Activated T-helper 17 cell treated with anti-CD3 and anti-CD28 coated beads, Interleukin-2, amount 50 U/mL, for 72 hours (primary cell): ENCODE results near the gene HOXC5. TPM values are rescaled to one million over a fixed set of nuclear protein-coding genes. Genes with fewer than 3 reads are reported as not detected.
"Not testable (repeated sequence)": the region's sequence is repeated elsewhere in the genome, so short reads cannot be mapped to it uniquely, and the experiment has no call there.

Experiments used
- ATAC-seq: fragments of 150-1000 bp; cut with Tn5 transposase; replicated peaks from 2 replicates; pipeline ENCODE4 v1.10.0; 2021; ENCODE audit warnings: mild to moderate bottlenecking, moderate library complexity
- H3K27ac Mint-ChIP-seq: one replicate; pipeline ENCODE4 v1.8.0; 2022; ENCODE audit warnings: mixed read lengths
- H3K27me3 Mint-ChIP-seq: one replicate; pipeline ENCODE4 v1.8.0; 2022; ENCODE audit warnings: mixed read lengths
- H3K36me3 Mint-ChIP-seq: one replicate; pipeline ENCODE4 v1.8.0; 2022; ENCODE audit warnings: low read depth, mild to moderate bottlenecking, mixed read lengths
- H3K4me1 Mint-ChIP-seq: one replicate; pipeline ENCODE4 v1.8.0; 2022; ENCODE audit warnings: mixed read lengths
- H3K4me3 Mint-ChIP-seq: one replicate; pipeline ENCODE4 v1.8.0; 2022; ENCODE audit warnings: mild to moderate bottlenecking, mixed read lengths
- H3K9me3 Mint-ChIP-seq: one replicate; pipeline ENCODE4 v1.8.0; 2022; ENCODE audit warnings: mixed read lengths
- total RNA-seq, 2 donors: library from RNA; stranded (reverse); gene quantifications; one replicate each; pipeline ENCODE4 v1.2.3, GENCODE V29; 2022

HOXC5 gene
- total RNA-seq, 2 donors from 2014 or later, result not detected

DNA sequence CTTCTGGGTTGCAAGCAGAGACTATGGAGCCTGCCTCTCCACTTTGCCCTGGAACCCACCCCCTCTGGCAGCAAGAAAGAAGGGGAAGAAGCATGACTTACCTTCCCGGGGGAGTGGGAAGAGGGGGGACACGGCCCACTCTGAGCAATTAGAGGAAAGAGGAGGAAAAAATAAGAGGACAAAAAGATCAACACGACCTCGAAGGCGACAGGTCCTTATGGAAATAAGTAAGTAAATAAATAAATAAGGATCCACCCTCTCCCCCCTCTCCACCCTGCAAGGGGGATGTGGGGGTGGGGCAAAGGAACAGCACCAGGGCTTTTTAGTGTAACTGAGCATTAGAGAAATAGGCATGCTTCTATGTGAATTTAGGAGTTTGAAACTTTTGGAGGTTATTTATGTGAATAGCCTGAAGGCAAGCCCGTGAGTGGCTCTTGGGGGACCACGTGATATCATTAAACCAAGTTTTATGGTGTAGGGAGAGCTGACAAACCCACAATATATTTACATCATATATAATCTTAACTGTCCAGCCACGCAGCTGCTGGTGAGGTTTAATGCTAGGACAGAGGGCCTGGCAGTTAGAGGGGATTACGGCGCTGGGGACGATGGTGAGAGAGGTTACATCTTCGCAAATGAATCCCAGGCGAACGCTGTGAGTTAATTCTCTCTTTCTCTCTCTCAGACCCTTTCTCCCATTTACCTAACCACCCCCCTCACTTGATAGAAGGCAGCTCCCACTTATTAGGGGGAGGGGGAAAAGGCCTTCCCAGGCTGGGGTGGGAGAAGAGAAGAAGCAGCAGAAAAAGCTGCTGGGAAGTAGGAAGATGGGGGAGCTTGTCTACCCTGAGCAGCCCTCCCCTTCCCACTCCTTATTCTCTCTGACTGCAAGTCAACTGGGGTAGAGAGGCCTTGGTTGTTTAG, 4.8 kb downstream of the HOXC5 start:
- no peaks in the 10 kb centered on the region for H3K9me3 Mint-ChIP-seq

DNA sequence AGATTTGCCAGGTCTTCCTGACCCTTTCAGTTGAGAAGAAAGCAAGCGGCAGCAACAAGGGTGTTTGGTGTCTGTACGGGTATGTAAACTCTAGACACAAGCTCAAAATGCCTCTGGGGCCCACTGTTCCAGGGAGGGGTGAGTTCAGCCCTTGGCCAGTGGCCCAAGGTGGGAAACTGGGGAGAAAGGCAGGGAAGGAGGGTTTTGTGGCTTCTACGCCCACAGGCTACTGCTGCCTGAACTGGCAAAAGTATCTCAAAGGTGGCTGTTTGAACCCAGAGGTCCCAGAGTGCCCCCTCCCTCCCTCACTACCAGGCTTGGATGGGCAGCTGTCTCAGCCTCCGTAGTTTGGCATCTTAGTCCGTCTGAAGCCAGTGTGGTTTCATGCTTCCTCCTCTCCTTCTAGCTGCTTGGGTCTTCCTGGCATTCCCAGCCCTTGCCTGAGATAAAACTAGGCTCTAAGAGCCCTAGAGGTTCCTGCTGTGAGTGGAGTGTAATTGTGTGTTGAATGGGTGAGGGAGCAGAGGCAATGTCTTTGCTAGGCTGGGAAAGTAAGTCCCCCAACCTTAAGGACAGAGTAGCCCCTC, 5.5 kb downstream of the HOXC5 start:
- Mint-ChIP-seq H3K9me3 (no peaks in the 10 kb centered on the region), H3K27ac (no peak overlapping the region), H3K36me3 (peaks cover 6% of the 10 kb centered on the region), H3K4me3 (no peak overlapping the region), H3K4me1 (no peaks in the 10 kb centered on the region), H3K27me3 (peaks cover 69% of the 10 kb centered on the region)
- ATAC-seq, result no peak

More for the DNA sequence above, 4.8 kb downstream of the HOXC5 start:
- no peak for ATAC-seq
- no peaks in the 10 kb centered on the region for H3K4me1 Mint-ChIP-seq
- no peak overlapping the region for H3K4me3 Mint-ChIP-seq
- H3K36me3 Mint-ChIP-seq, result peaks cover 9% of the 10 kb centered on the region
- peaks cover 67% of the 10 kb centered on the region for H3K27me3 Mint-ChIP-seq
- no peak overlapping the region for H3K27ac Mint-ChIP-seq

DNA sequence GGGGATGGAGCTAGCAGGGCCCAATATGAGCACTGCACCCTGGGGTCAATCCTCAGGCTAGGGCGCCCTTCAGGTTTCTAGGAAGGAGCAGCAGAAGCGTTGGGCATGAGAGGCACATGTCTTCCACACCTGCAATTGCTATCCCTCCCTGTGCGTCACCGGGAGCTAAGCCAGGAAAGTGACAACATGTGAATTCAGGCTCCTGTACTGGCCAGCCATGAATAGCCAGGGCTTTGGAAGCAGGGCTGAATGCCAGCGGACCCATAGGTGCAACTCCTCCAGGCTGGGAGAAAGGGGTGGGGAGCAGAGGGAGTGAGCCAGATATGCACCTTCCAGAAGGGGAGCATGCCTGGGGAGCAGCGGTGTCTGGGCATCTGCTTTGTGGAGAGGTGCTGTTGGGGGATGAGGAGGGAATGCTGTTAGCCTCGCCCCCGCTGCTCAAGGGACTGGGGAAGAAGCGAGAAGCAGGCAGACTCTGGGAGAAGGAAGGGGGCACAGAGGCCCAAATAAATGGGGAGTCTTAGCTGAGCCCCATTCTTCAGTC, 6.1 kb downstream of the HOXC5 start:
- no peak for ATAC-seq
- Mint-ChIP-seq H3K4me3 (no peak overlapping the region), H3K27me3 (peaks cover 71% of the 10 kb centered on the region), H3K36me3 (peaks cover 6% of the 10 kb centered on the region), H3K4me1 (no peaks in the 10 kb centered on the region), H3K27ac (no peak overlapping the region), H3K9me3 (no peaks in the 10 kb centered on the region)

DNA sequence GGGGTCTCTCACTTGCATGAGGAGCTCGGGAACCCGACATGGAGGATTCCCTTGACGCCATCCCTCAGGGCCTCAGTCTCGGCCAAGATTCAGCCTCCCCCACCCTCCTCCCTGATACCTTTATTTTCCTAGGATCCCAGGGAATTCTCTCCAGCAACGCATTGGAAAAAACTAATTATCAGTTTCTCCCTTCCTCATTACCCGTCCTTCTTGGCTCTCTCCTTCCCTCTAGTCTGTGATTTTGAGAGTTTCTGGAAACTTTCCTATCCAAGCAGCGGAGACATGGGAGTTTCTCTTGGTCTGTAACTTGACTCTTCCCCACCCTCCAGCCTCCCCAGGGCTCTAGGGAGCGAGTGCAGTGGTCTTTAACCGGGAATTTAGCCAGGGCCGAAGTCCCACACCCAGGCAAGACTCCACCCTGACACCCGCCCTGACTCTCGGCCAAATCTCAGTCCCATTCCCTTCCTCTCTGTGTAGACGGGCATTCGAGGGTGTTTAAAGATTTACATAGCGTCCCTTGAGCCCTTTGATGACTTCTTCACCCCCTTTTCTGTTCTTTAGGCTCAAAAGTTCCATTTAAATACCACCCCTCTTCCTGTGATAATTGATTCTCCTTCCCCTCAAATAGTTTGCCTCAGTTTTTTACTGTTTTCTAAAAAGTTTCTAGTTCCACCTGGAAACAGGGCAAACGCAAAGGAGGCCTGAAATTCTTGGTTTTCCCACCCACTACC, 6.7 kb downstream of the HOXC5 start:
- peaks cover 6% of the 10 kb centered on the region for H3K36me3 Mint-ChIP-seq
- H3K27me3 Mint-ChIP-seq, result peaks cover 76% of the 10 kb centered on the region
- H3K4me3 Mint-ChIP-seq, result no peak overlapping the region
- ATAC-seq, result no peak
- no peaks in the 10 kb centered on the region for H3K4me1 Mint-ChIP-seq
- H3K27ac Mint-ChIP-seq, result no peak overlapping the region
- H3K9me3 Mint-ChIP-seq, result no peaks in the 10 kb centered on the region

DNA sequence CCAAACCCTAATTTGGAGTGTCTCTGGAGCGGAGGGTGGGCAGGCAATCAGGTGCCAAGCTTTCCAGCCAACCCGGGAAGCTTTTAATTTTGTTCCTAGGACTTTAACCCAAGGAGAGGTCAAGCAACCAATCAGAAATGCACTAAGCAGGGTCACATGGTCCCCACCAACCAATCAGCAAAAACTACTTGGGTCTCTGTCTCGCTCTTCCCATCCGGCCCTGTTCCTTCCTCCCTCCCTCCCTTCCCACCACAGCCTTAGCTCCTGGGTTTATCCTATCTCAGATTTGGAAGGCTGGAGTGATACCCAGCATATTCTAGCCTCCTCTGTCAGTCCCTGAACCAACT, 7.3 kb downstream of the HOXC5 start:
- no peaks in the 10 kb centered on the region for H3K9me3 Mint-ChIP-seq
- H3K27ac Mint-ChIP-seq, result no peak overlapping the region
- peaks cover 78% of the 10 kb centered on the region for H3K27me3 Mint-ChIP-seq
- no peak for ATAC-seq
- no peak overlapping the region for H3K4me3 Mint-ChIP-seq
- peaks cover 1% of the 10 kb centered on the region for H3K36me3 Mint-ChIP-seq
- no peaks in the 10 kb centered on the region for H3K4me1 Mint-ChIP-seq

DNA sequence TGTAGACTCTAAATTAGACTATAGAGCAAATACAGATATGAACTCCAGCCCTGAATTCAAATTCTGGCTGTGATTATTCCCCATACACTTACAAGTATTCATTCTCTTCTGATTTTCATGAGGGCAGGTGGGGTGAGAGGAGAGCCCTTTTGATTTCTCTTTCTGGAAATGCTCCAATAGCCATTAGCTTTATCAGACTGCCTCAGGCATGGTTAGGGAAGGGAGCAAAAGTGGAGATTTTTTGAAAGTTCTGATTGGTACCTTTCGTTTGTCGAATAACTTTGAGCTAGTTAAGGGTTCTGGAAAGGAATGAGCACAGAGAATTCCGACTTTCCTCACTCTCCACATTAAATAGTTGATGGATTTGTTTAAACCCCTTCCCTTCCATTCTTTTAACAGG, 7.8 kb downstream of the HOXC5 start:
- Mint-ChIP-seq H3K27ac (no peak overlapping the region), H3K36me3 (no peaks in the 10 kb centered on the region), H3K4me1 (no peaks in the 10 kb centered on the region), H3K27me3 (peaks cover 78% of the 10 kb centered on the region), H3K4me3 (no peak overlapping the region), H3K9me3 (no peaks in the 10 kb centered on the region)
- ATAC-seq, result no peak

DNA sequence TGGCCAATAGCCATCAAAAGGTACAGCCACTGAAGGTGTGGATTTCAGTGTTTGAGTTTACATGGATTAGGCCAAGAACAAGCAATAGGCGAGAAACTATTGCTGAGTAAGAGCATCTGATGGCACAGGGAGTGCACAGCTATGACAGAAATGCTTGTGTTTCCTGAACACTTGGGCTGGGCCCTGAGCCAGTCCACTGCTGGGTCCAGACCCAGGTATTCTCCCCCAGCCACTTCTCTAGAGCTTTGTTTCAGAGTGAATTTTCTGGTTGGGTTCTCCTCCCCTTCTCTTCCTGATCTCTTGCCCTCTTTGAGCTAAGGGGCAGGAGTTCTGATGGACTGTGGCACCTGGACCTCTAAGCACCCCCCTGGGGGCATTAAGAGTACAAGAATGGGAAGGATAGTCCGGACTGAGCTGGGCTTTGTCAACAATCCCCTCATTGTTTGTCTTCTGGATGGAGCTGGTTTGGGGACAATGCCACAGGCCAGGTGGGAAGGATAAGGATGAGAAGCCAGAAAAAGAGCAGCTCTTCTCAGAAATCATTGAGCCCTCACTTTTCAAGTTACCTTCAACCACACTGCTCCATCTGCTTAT, 8.3 kb downstream of the HOXC5 start:
- Mint-ChIP-seq H3K27ac (no peak overlapping the region), H3K27me3 (peaks cover 78% of the 10 kb centered on the region), H3K36me3 (no peaks in the 10 kb centered on the region), H3K4me1 (no peaks in the 10 kb centered on the region), H3K4me3 (no peak overlapping the region), H3K9me3 (no peaks in the 10 kb centered on the region)
- no peak for ATAC-seq

DNA sequence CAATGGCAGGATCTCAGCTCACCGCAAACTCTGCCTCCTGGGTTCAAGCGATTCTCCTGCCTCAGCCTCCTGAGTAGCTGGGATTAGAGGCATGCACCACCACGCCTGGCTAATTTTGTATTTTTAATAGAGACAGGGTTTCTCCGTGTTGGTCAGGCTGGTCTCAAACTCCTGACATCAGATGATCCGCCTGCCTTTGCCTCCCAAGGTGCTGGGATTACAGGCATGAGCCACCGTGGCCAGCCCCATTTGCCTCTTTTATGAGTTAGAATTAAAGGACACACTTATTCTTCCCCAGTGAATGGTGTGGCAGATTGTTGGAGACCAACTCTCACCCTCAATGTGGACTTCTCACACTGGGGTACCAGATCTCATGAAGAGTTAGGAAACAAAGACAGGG, 9.2 kb downstream of the HOXC5 start:
- peaks cover 87% of the 10 kb centered on the region for H3K27me3 Mint-ChIP-seq
- H3K36me3 Mint-ChIP-seq, ATAC-seq, H3K27ac Mint-ChIP-seq, H3K4me1 Mint-ChIP-seq, H3K9me3 Mint-ChIP-seq, H3K4me3 Mint-ChIP-seq: not testable (repeated sequence)

DNA sequence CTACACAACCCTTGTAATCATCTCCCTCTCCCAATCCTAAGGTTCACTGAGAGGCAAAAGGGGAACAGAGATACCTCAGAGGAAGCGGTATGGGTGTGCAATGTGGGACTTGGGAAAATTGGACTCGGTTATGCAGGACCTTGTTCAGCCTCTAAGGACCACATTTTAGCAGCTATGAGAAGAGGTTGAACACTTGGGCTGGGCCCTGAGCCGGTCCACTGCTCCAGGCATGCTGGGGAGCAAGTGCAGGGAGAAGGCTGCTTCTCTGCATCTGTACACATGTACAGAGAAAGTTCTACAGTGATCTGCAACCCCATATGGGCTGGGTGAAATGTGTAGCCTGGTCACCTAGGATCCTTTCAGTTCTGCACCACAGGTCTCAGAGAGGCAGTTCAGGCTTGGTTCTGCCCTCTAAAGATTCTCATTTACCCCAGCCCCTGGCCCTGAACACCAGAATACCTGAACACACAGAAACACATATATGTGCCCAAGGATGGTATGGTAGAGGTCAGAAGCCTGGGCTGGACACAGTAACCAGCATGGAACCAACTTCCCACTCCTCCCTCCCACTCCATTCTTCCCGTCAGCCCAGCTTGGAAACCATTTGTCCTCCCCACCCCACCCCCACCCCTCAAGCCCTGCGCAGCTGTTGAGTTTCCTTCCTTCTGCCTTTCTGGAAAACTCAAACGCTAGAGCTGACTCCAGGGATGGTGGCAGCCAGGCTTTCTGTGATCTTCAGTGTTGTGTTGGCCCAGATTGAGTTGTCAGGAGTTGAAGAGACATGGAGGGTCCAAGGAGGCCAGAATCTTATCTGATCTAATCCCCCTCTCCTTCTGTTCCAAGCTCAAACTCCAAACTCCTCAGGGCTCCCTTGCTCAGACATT, 10.4 kb downstream of the HOXC5 start:
- no peak for ATAC-seq
- no peak overlapping the region for H3K27ac Mint-ChIP-seq
- no peaks in the 10 kb centered on the region for H3K4me1 Mint-ChIP-seq
- no peaks in the 10 kb centered on the region for H3K9me3 Mint-ChIP-seq
- no peaks in the 10 kb centered on the region for H3K36me3 Mint-ChIP-seq
- H3K27me3 Mint-ChIP-seq, result peaks cover 84% of the 10 kb centered on the region
- H3K4me3 Mint-ChIP-seq, result no peak overlapping the region

DNA sequence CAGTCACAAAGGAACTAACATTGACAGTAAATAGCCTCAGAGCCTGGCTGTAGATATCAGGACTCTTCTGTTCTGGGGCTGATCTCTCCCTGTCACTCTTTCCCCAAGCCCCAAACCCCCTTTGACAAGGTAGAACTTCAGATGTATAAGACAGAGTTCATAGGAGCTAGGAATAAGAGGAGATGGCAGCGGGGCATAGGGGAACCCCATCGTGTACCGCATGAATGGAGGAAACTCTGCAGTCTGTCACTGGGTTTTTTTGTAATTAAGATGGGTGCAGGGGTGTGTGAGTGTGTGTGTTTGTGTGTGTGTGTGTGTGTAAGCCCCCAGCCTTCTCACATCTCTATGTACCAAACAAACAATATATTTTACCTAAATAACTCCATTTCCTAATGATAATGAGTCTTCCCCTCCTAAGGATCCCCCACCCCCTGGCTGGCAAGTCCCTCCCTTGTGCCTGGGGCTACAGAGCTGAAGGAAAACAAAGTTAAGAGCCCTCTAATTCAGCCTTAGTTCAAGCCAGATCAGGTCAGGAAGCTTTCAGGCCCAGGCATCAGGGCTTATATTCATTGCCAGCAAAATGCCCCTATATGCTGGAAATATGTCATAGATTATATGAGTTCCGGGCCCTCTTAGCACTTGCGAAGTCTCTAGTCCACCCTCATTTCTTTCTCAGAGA, 11.7 kb downstream of the HOXC5 start:
- Mint-ChIP-seq H3K36me3 (no peaks in the 10 kb centered on the region), H3K27me3 (peaks cover 82% of the 10 kb centered on the region), H3K27ac (no peak overlapping the region), H3K9me3 (no peaks in the 10 kb centered on the region), H3K4me1 (no peaks in the 10 kb centered on the region), H3K4me3 (no peak overlapping the region)
- ATAC-seq, result no peak

DNA sequence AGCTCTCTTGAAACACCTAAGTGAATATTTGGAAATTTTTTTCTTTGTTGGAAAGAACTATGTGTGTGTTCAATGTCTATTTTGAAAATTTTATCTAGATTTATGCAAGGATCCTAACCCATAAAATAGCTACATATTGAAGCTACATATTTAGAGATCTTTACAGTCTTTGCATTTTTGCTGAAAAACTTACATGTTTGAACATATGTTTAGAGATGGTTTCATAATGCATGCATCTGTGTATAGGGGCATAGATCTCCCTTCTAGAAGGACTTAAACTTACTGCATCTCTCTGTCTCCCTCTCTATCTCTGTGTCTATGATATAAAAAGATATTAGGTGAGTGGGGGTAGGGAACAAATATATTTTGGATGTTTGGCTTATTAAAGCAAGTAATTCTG, 12.6 kb downstream of the HOXC5 start:
- H3K27me3 Mint-ChIP-seq, result peaks cover 84% of the 10 kb centered on the region
- H3K9me3 Mint-ChIP-seq, result no peaks in the 10 kb centered on the region
- no peaks in the 10 kb centered on the region for H3K36me3 Mint-ChIP-seq
- H3K4me1 Mint-ChIP-seq, result no peaks in the 10 kb centered on the region
- ATAC-seq, result no peak
- no peak overlapping the region for H3K27ac Mint-ChIP-seq
- no peak overlapping the region for H3K4me3 Mint-ChIP-seq

DNA sequence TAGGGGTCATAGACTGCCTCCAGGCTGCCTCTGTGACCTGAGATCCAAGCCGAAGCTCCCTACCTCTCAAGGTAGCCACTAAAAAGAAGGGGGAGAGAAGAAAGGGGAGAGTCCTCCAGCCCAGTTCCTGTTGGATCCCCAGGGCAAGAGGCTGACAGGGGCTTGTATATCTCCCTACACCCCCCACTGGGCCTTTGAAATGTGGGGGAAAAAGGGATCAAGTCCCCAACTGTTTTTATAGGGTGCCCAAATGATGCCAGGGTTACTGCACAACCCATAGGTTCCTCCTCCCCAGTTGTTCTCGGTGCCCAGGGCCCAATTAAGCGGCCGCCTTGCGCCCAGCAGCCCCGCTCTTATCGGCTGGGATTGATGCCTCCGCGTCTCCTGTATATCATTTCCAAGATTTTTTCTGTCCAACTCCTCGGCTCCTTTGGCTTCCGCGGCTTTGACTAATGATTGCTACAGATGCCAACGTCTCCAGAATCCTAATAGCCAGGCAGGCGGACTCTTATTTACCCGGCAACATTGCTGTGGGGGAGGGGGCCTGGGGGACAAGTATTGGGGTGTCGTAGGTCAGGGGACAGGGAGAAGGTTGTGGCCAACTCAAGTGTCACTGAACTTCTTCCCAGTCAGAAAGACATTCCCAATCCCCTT, 13.1 kb downstream of the HOXC5 start:
- no peak for ATAC-seq
- Mint-ChIP-seq H3K9me3 (no peaks in the 10 kb centered on the region), H3K36me3 (no peaks in the 10 kb centered on the region), H3K27me3 (peaks cover 86% of the 10 kb centered on the region), H3K4me3 (no peak overlapping the region), H3K27ac (no peak overlapping the region), H3K4me1 (no peaks in the 10 kb centered on the region)

DNA sequence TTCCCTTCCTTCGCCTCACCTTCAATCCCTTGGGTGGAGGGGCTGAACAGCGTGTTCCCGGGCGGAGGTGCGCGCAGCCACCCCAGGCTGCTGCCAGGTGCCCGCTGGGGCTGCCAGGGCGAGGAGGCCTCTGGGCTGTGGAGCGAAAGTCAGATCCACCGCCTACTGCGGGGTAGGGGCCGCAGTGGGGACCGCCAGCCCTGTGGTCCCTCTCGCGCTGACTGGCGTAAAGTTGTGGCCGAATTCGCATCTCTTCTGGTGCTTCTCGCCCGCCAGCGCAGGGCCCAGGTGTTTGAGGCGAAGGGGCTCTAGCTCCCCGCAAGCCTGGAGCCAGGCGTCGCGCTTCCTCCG, 13.9 kb downstream of the HOXC5 start:
- Mint-ChIP-seq H3K27ac (no peak overlapping the region), H3K4me3 (no peak overlapping the region), H3K27me3 (peaks cover 90% of the 10 kb centered on the region), H3K36me3 (no peaks in the 10 kb centered on the region), H3K9me3 (no peaks in the 10 kb centered on the region), H3K4me1 (peaks cover 3% of the 10 kb centered on the region)
- no peak for ATAC-seq
